Kidney epithelial cell (primary cell): ENCODE measurements around the gene CAPN9. TPM values are rescaled to one million over a fixed set of nuclear protein-coding genes. Genes with fewer than 3 reads are reported as not detected.
A peak's percentile ranks its signal among the peaks of the same experiment; 100 is the strongest.

ENCODE experiments used
- DNase-seq: peaks from one replicate; pipeline ENCODE4 v3.0.0-alpha.2; 2010; ENCODE audit warnings: low read depth
- H3K27me3 ChIP-seq: 2 replicates; pipeline ENCODE4 v1.6.0; 2011; ENCODE audit warnings: low read length; ENCODE audit not compliant: control insufficient read depth, insufficient read depth
- H3K36me3 ChIP-seq: 2 replicates; pipeline ENCODE4 v1.5.1; 2011; ENCODE audit warnings: low read length; ENCODE audit not compliant: control insufficient read depth, insufficient read depth
- H3K4me3 ChIP-seq: 2 replicates; pipeline ENCODE4 v1.5.1; 2011; ENCODE audit warnings: low read depth, mild to moderate bottlenecking, control low read depth, low read length
- CTCF ChIP-seq: IDR thresholded peaks from 2 replicates; pipeline ENCODE4 v1.5.1; 2011; ENCODE audit warnings: mild to moderate bottlenecking, moderate library complexity, low read length, control low read depth, inconsistent platforms; ENCODE audit not compliant: insufficient read depth, poor library complexity, severe bottlenecking
- total RNA-seq: library from RNA; depleted of rRNA; stranded (reverse); fragments of >200 nt; gene quantifications from 2 replicates; pipeline ENCODE4 v1.2.3, GENCODE V29; 2015

CAPN9 gene
- total RNA-seq, 1 donor from 2014 or later = 0.04 TPM

- peaks cover 3% of the 10 kb centered on the region for H3K27me3 ChIP-seq
- no peak for TF ChIP-seq CTCF
- DNase-seq = no peak
- H3K36me3 ChIP-seq = no peaks in the 10 kb centered on the region
- no peak overlapping the region for H3K4me3 ChIP-seq
Observed at GRCh38 chr1:230752407-230752806, 5.2 kb downstream of the CAPN9 start.

DNA sequence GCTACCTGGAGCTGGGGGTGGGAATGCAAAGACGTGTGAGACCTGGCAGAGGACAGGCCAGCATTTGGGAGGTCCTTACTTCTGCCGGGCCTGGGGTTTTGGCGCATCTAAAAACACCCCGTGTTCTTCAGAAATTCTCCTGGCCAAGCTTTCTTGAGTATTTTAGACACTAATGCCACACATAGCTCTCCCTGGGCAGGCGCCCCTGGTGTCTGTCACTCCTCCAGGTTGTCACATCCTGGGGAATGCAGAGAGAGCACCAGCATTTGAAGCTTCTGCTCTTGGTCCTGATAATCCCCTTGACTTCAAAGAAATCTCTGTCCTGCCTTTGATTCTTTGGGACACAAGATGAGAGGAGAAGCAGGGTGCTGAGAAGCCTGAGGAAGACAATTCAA is 6.0 kb downstream of the CAPN9 start:
- Histone ChIP-seq H3K36me3 (no peaks in the 10 kb centered on the region), H3K4me3 (no peak overlapping the region), H3K27me3 (peaks cover 4% of the 10 kb centered on the region)
- TF ChIP-seq CTCF = no peak
- DNase-seq = no peak

GRCh38 chr1:230753586-230754251 is 6.5 kb downstream of the CAPN9 start:
- no peak for TF ChIP-seq CTCF
- Histone ChIP-seq H3K4me3 (no peak overlapping the region), H3K36me3 (no peaks in the 10 kb centered on the region), H3K27me3 (peaks cover 8% of the 10 kb centered on the region)
- DNase-seq = no peak

GRCh38 chr1:230754796-230755195 is 7.6 kb downstream of the CAPN9 start:
- peaks cover 16% of the 10 kb centered on the region for H3K27me3 ChIP-seq
- H3K36me3 ChIP-seq = no peaks in the 10 kb centered on the region
- DNase-seq = peak; percentile 54
- H3K4me3 ChIP-seq = no peak overlapping the region
- no peak for TF ChIP-seq CTCF

GRCh38 chr1:230757856-230758708 is 10.9 kb downstream of the CAPN9 start:
- H3K36me3 ChIP-seq = no peaks in the 10 kb centered on the region
- H3K4me3 ChIP-seq = no peak overlapping the region
- TF ChIP-seq CTCF = no peak
- peaks cover 28% of the 10 kb centered on the region for H3K27me3 ChIP-seq
- no peak for DNase-seq
